OCI-LY7 (cell line): ENCODE measurements around the gene IGFBP2. TPM values are rescaled to one million over a fixed set of nuclear protein-coding genes. Genes with fewer than 3 reads are reported as not detected.

Experiments
- BruUV-seq: library from RNA; stranded (reverse); fragments of 400-500 nt; replicated peaks from 2 replicates; lab custom pipeline; 2021; lab: Mats Ljungman, UMichigan
- CTCF ChIA-PET: fragments of 300-600 bp; sonication (Branson Sonifier 250); formaldehyde crosslinking; loops from one replicate; lab custom pipeline; 2022; ENCODE audit warnings: antibody characterized with exemption; ENCODE audit not compliant: unreplicated experiment; lab: Charles Lee
- POLR2A ChIA-PET: fragments of 300-600 bp; sonication (Branson Sonifier 250); formaldehyde crosslinking; loops from one replicate; lab custom pipeline; 2022; ENCODE audit warnings: antibody characterized with exemption; lab: Charles Lee
- DNase-seq: peaks from one replicate; pipeline ENCODE4 v3.0.0-alpha.2; 2015; ENCODE audit warnings: low spot score
- H2AFZ ChIP-seq: fragments of 200-600 bp; sonication (generic), shearing (Covaris generic); 2 replicates; pipeline ENCODE4 v1.6.1; 2014; ENCODE audit warnings: mild to moderate bottlenecking, antibody characterized with exemption, low read length, moderate library complexity
- H3K27ac ChIP-seq: fragments of 200-600 bp; sonication (generic); 2 replicates; pipeline ENCODE4 v1.5.1; 2014; ENCODE audit warnings: mixed run types, low read depth, mild to moderate bottlenecking, moderate library complexity, low read length, inconsistent platforms; ENCODE audit not compliant: poor library complexity, severe bottlenecking
- H3K36me3 ChIP-seq: fragments of 200-600 bp; sonication (generic); 2 replicates; pipeline ENCODE4 v1.6.1; 2014; ENCODE audit warnings: mild to moderate bottlenecking, antibody characterized with exemption, low read length, moderate library complexity, mixed read lengths; ENCODE audit not compliant: insufficient read depth
- H3K4me1 ChIP-seq: fragments of 200-600 bp; sonication (generic); 2 replicates; pipeline ENCODE4 v1.5.1; 2014; ENCODE audit warnings: mild to moderate bottlenecking, low read length; ENCODE audit not compliant: insufficient read depth, poor library complexity, severe bottlenecking
- H3K4me2 ChIP-seq: fragments of 200-600 bp; sonication (generic); 2 replicates; pipeline ENCODE4 v1.6.1; 2014; ENCODE audit warnings: mild to moderate bottlenecking, low read length
- H3K4me3 ChIP-seq: fragments of 200-600 bp; sonication (generic); 2 replicates; pipeline ENCODE4 v1.5.1; 2014; ENCODE audit warnings: mild to moderate bottlenecking, low read depth, low read length; ENCODE audit not compliant: poor library complexity, severe bottlenecking
- H3K79me2 ChIP-seq: fragments of 200-600 bp; sonication (generic); 2 replicates; pipeline ENCODE4 v1.6.1; 2016; ENCODE audit warnings: low read depth, mild to moderate bottlenecking, low read length, moderate library complexity, mixed read lengths; ENCODE audit not compliant: insufficient read depth
- H3K9me2 ChIP-seq: fragments of 200-600 bp; sonication (generic); 2 replicates; pipeline ENCODE4 v1.6.1; 2016; ENCODE audit warnings: mild to moderate bottlenecking, low read length, mixed read lengths; ENCODE audit not compliant: insufficient read depth
- H3K9me3 ChIP-seq: fragments of 200-600 bp; sonication (generic); 2 replicates; pipeline ENCODE4 v1.6.1; 2014; ENCODE audit warnings: mild to moderate bottlenecking, mixed run types, low read length, mixed read lengths
- H4K20me1 ChIP-seq: fragments of 200-600 bp; sonication (generic); 2 replicates; pipeline ENCODE4 v1.6.1; 2014; ENCODE audit warnings: mild to moderate bottlenecking, antibody characterized with exemption, low read length, moderate library complexity, mixed read lengths; ENCODE audit not compliant: insufficient read depth
- CTCF ChIP-seq: fragments of 200-600 bp; sonication (generic); conservative IDR thresholded peaks from 2 replicates; pipeline ENCODE4 v1.5.1; 2014; ENCODE audit warnings: mild to moderate bottlenecking, antibody characterized with exemption, low read length, moderate library complexity, mixed read lengths
- EZH2phosphoT487 ChIP-seq: fragments of 200-600 bp; sonication (generic); IDR thresholded peaks from 2 replicates; pipeline ENCODE4 v1.6.1; 2018; ENCODE audit warnings: low read depth, borderline replicate concordance, mild to moderate bottlenecking, mixed run types, antibody characterized with exemption, low read length, moderate library complexity, mixed read lengths
- intact Hi-C: fragments of 100-400 bp; cut with micrococcal nuclease; formaldehyde crosslinking; loops from one replicate; pipeline ENCODE4 v1.10.0; 2022; ENCODE audit not compliant: unreplicated experiment
- total RNA-seq, 2 experiments: library from RNA; depleted of rRNA in 1 of 2; stranded (reverse); fragments of >200 nt in 1 of 2; shearing (Covaris generic) in 1 of 2; gene quantifications; 2 replicates each; pipeline ENCODE4 v1.2.3, GENCODE V29; 2014 to 2022

IGFBP2 gene
- total RNA-seq, 2 experiments from 2014 or later: 0.66 TPM; not detected in 1

GRCh38 chr2:216663106-216663505 is 29.9 kb downstream of the IGFBP2 start:
- CTCF ChIA-PET: interaction anchor here (0.7 kb wide), 1 partner anchor 143 kb away, joined by 3 read pairs; no protein-coding TSS in a partner anchor
- BruUV-seq: no TSS peak
- no peaks in the 10 kb centered on the region for H4K20me1 ChIP-seq

DNA sequence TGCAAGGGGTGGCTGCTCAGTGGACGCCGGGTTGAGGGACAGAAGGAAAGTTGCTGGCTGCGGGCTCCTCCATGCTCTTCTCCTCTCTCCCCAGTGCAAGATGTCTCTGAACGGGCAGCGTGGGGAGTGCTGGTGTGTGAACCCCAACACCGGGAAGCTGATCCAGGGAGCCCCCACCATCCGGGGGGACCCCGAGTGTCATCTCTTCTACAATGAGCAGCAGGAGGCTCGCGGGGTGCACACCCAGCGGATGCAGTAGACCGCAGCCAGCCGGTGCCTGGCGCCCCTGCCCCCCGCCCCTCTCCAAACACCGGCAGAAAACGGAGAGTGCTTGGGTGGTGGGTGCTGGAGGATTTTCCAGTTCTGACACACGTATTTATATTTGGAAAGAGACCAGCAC is 30.6 kb downstream of the IGFBP2 start:
- H3K9me2 ChIP-seq: no peaks in the 10 kb centered on the region
- no peaks in the 10 kb centered on the region for H4K20me1 ChIP-seq
- H3K9me3 ChIP-seq: no peaks in the 10 kb centered on the region
- no peaks in the 10 kb centered on the region for H3K4me1 ChIP-seq
- no peak overlapping the region for H3K4me2 ChIP-seq
- no peaks in the 10 kb centered on the region for H3K36me3 ChIP-seq
- ChIA-PET CTCF (no interaction called here), POLR2A (interaction anchor here (0.6 to 1.5 kb wide), 3 partner anchors 10 to 469 kb away, joined by 3 read pairs; no protein-coding TSS in a partner anchor)
- TF ChIP-seq EZH2phosphoT487: no peak
- no peak for TF ChIP-seq CTCF
- H3K4me3 ChIP-seq: no peak overlapping the region
- H3K79me2 ChIP-seq: no peaks in the 10 kb centered on the region
- H2AFZ ChIP-seq: no peak overlapping the region
- BruUV-seq: no TSS peak
- DNase-seq: no peak
- H3K27ac ChIP-seq: no peak overlapping the region
- intact Hi-C loops: loop anchor here (10.0 kb wide), 1 partner anchor 439 kb away; no protein-coding TSS in a partner anchor

More at GRCh38 chr2:216663106-216663505, 29.9 kb downstream of the IGFBP2 start:
- Histone ChIP-seq H3K27ac (no peak overlapping the region), H2AFZ (no peak overlapping the region), H3K9me2 (no peaks in the 10 kb centered on the region), H3K4me1 (no peaks in the 10 kb centered on the region), H3K4me2 (no peak overlapping the region), H3K9me3 (no peaks in the 10 kb centered on the region), H3K79me2 (no peaks in the 10 kb centered on the region), H3K4me3 (no peak overlapping the region), H3K36me3 (no peaks in the 10 kb centered on the region)
- POLR2A ChIA-PET: interaction anchor here (0.9 kb wide), 1 partner anchor 147 kb away, joined by 9 read pairs; no protein-coding TSS in a partner anchor
- no peak for DNase-seq
- intact Hi-C loops: loop anchor here (10.0 kb wide), 1 partner anchor 438 kb away; no protein-coding TSS in a partner anchor
- TF ChIP-seq CTCF (no peak), EZH2phosphoT487 (no peak)

GRCh38 chr2:216664593-216665034 is 31.4 kb downstream of the IGFBP2 start:
- Histone ChIP-seq H3K36me3 (no peaks in the 10 kb centered on the region), H3K9me2 (no peaks in the 10 kb centered on the region), H3K79me2 (no peaks in the 10 kb centered on the region), H3K27ac (no peak overlapping the region), H3K4me3 (no peak overlapping the region), H3K4me1 (no peaks in the 10 kb centered on the region), H4K20me1 (no peaks in the 10 kb centered on the region), H3K9me3 (no peaks in the 10 kb centered on the region), H3K4me2 (no peak overlapping the region), H2AFZ (no peak overlapping the region)
- no TSS peak for BruUV-seq
- ChIA-PET POLR2A (interaction anchor here (0.5 to 1.5 kb wide), 3 partner anchors 9 to 95 kb away, joined by 3 read pairs; no protein-coding TSS in a partner anchor), CTCF (no interaction called here)
- TF ChIP-seq CTCF (peak; percentile 35; the same call in 1 of the 2 replicates), EZH2phosphoT487 (no peak)
- peak; percentile 6 for DNase-seq
- intact Hi-C loops: loop anchor here (10.0 kb wide), 1 partner anchor 440 kb away; no protein-coding TSS in a partner anchor
